GM23338 (cell line): Measurements from ENCODE around the gene ECM2. TPM values are rescaled to one million over a fixed set of nuclear protein-coding genes. Genes with fewer than 3 reads are reported as not detected.

Experiments
- ATAC-seq: fragments of 200-7000 bp; cut with Tn5 transposase; 3 replicates; pipeline ENCODE4 v1.9.1; 2020
- DNase-seq: peaks from one replicate; pipeline ENCODE4 v3.0.0-alpha.2; 2015; ENCODE audit warnings: low spot score
- H2AFZ ChIP-seq: fragments of 200-600 bp; sonication (generic); 2 replicates; pipeline ENCODE4 v1.8.0; 2016; ENCODE audit warnings: antibody characterized with exemption, mild to moderate bottlenecking, moderate library complexity
- H3F3A ChIP-seq: fragments of 200-600 bp; sonication (generic); replicated peaks from 2 replicates; pipeline ENCODE4 v1.8.0; 2017; ENCODE audit warnings: antibody characterized with exemption, mixed run types, low read depth
- H3K27ac ChIP-seq: fragments of 200-600 bp; sonication (generic); 2 replicates; pipeline ENCODE4 v1.6.1; 2016; ENCODE audit warnings: low read depth
- H3K27me3 ChIP-seq: fragments of 200-600 bp; sonication (generic); 2 replicates; pipeline ENCODE4 v1.8.0; 2016; ENCODE audit warnings: mild to moderate bottlenecking, mixed run types, moderate library complexity; ENCODE audit not compliant: insufficient read depth
- H3K36me3 ChIP-seq: fragments of 200-600 bp; sonication (generic); 2 replicates; pipeline ENCODE4 v1.8.0; 2016; ENCODE audit warnings: mild to moderate bottlenecking; ENCODE audit not compliant: insufficient read depth
- H3K4me1 ChIP-seq: fragments of 200-600 bp; sonication (generic); 2 replicates; pipeline ENCODE4 v1.8.0; 2016; ENCODE audit warnings: mild to moderate bottlenecking, moderate library complexity; ENCODE audit not compliant: insufficient read depth
- H3K4me2 ChIP-seq: fragments of 200-600 bp; sonication (generic); 2 replicates; pipeline ENCODE4 v1.7.1; 2017; ENCODE audit warnings: mixed run types
- H3K4me3 ChIP-seq: fragments of 200-600 bp; sonication (generic); 2 replicates; pipeline ENCODE4 v1.6.1; 2016; ENCODE audit warnings: mixed run types
- H3K79me2 ChIP-seq: fragments of 200-600 bp; sonication (generic); replicated peaks from 2 replicates; pipeline ENCODE4 v1.8.0; 2017; ENCODE audit warnings: mild to moderate bottlenecking; ENCODE audit not compliant: insufficient read depth
- H3K9me2 ChIP-seq: fragments of 200-600 bp; sonication (generic); 2 replicates; pipeline ENCODE4 v1.8.0; 2017; ENCODE audit not compliant: insufficient read depth
- H4K20me1 ChIP-seq: fragments of 200-600 bp; sonication (generic); replicated peaks from 2 replicates; pipeline ENCODE4 v1.8.0; 2017; ENCODE audit warnings: mild to moderate bottlenecking; ENCODE audit not compliant: insufficient read depth
- H3K27ac Mint-ChIP-seq: 2 replicates; pipeline ENCODE4 v1.8.0; 2020; ENCODE audit warnings: inconsistent platforms, mild to moderate bottlenecking, moderate library complexity, mixed read lengths
- H3K27me3 Mint-ChIP-seq: 3 replicates; pipeline ENCODE4 v1.8.0; 2022; ENCODE audit warnings: low read depth, mild to moderate bottlenecking, moderate library complexity, mixed read lengths, inconsistent platforms; ENCODE audit not compliant: insufficient read depth, poor library complexity
- H3K36me3 Mint-ChIP-seq: 3 replicates; pipeline ENCODE4 v1.8.0; 2021; ENCODE audit warnings: low read depth, mild to moderate bottlenecking, inconsistent platforms, moderate library complexity, mixed read lengths
- H3K4me1 Mint-ChIP-seq: 3 replicates; pipeline ENCODE4 v1.8.0; 2020; ENCODE audit warnings: mild to moderate bottlenecking, inconsistent platforms, mixed read lengths
- H3K4me3 Mint-ChIP-seq: 3 replicates; pipeline ENCODE4 v1.8.0; 2021; ENCODE audit warnings: moderate library complexity, mild to moderate bottlenecking, inconsistent platforms, mixed read lengths
- H3K9me3 Mint-ChIP-seq: 3 replicates; pipeline ENCODE4 v1.8.0; 2020; ENCODE audit warnings: moderate library complexity, mild to moderate bottlenecking, inconsistent platforms, mixed read lengths
- CREB1 ChIP-seq: fragments of 250-450 bp; sonication (Bioruptor Pico); IDR thresholded peaks from 2 replicates; pipeline ENCODE4 v1.5.0; 2020; ENCODE audit warnings: low read depth, mild to moderate bottlenecking, moderate library complexity
- EZH2 ChIP-seq: fragments of 200-600 bp; sonication (generic); IDR thresholded peaks from one replicate; pipeline ENCODE4 v1.8.0; 2017; ENCODE audit warnings: antibody characterized with exemption, mild to moderate bottlenecking, low read depth; ENCODE audit not compliant: unreplicated experiment
- EZH2phosphoT487 ChIP-seq: fragments of 200-600 bp; sonication (generic); IDR thresholded peaks from one replicate; pipeline ENCODE4 v1.8.1; 2018; ENCODE audit warnings: antibody characterized with exemption; ENCODE audit not compliant: unreplicated experiment
- JUNB ChIP-seq: IDR thresholded peaks from one replicate; pipeline ENCODE4 v1.6.1; 2016; ENCODE audit warnings: antibody characterized with exemption; ENCODE audit not compliant: unreplicated experiment
- NANOG ChIP-seq: IDR thresholded peaks from 2 replicates; pipeline ENCODE4 v1.6.1; 2016; ENCODE audit warnings: antibody characterized with exemption, borderline replicate concordance
- POLR2AphosphoS5 ChIP-seq: IDR thresholded peaks from 2 replicates; pipeline ENCODE4 v1.6.1; 2016; ENCODE audit warnings: antibody characterized with exemption, low read depth
- STAT1 ChIP-seq: IDR thresholded peaks from one replicate; pipeline ENCODE4 v1.6.1; 2016; ENCODE audit warnings: antibody characterized with exemption; ENCODE audit not compliant: unreplicated experiment
- ZNF114 ChIP-seq: fragments of 250-450 bp; sonication (Bioruptor Pico); IDR thresholded peaks from 2 replicates; pipeline ENCODE4 v1.5.0; 2020; ENCODE audit warnings: mild to moderate bottlenecking, moderate library complexity
- ZNF331 ChIP-seq: fragments of 250-450 bp; sonication (Bioruptor Pico); IDR thresholded peaks from 2 replicates; pipeline ENCODE4 v1.5.0; 2020; ENCODE audit warnings: low read depth, mild to moderate bottlenecking, moderate library complexity
- polyA plus RNA-seq: library from polyadenylated mRNA; unstranded; fragments of >200 nt; fragmentation: Nextera tagmentation; extraction: Ambion mirVana; gene quantifications from 2 replicates; pipeline ENCODE4 v1.2.1, GENCODE V29; 2016
- total RNA-seq: library from RNA; depleted of rRNA; stranded (reverse); fragments of >200 nt; shearing (Covaris generic); gene quantifications from 2 replicates; pipeline ENCODE4 v1.2.3, GENCODE V29; 2014
- TF ChIP-seq, protein P1 (sequence below): IDR thresholded peaks from one replicate; pipeline ENCODE4 v1.6.1; 2018; ENCODE audit warnings: antibody characterized with exemption; ENCODE audit not compliant: unreplicated experiment
- TF ChIP-seq, protein P2 (sequence below): fragments of 250-450 bp; sonication (Bioruptor Pico); IDR thresholded peaks from 2 replicates; pipeline ENCODE4 v1.5.0; 2020; ENCODE audit warnings: mild to moderate bottlenecking, moderate library complexity
- TF ChIP-seq, protein P3 (sequence below), 2 experiments: fragments of 200-600 bp in 1 of 2; sonication (generic) in 1 of 2; conservative IDR thresholded peaks; 2 replicates each; pipeline versions ENCODE4 v1.5.1 to v1.6.1; 2016 to 2017; ENCODE audit warnings: antibody characterized with exemption in 2 of 2, low read depth in 2 of 2, mild to moderate bottlenecking in 2 of 2, moderate library complexity in 1 of 2
- TF ChIP-seq, protein P4 (sequence below): IDR thresholded peaks from 2 replicates; pipeline ENCODE4 v1.6.1; 2016; ENCODE audit warnings: antibody characterized with exemption

Gene ECM2
- total and polyA plus RNA-seq, 2 experiments from 2014 or later = 0.79 TPM; not detected in 1

DNA sequence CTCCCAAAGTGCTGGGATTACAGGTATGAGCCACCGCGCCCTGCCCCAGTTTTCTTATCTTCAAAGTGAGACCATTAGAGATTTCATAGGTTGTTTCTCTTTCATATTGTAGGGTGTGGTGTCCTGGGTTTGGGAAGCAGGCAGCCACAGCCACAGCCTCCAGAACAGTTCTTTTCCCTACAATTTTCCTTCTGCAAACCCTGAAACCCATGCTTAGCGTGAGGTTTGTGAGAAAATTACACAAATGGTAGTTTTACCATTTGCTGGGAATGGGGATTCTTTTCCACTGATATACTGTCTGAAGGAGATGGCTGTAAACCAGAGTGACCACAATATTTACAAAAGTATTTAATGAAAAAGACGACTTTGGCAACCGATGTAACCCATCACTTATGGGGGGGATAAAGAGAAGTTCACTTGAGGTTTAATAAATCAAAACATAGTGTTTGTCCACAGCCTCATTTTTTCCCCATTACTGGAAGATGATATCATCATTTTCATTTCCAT lies 26.7 kb upstream of the ECM2 start:
- H3K9me3 Mint-ChIP-seq = no peaks in the 10 kb centered on the region
- Histone ChIP-seq H4K20me1 (no peaks in the 10 kb centered on the region), H3K36me3 (no peaks in the 10 kb centered on the region), H3K4me2 (no peak overlapping the region), H3K4me1 (peaks cover 6% of the 10 kb centered on the region; the same call in 1 of the 2 replicates), H3K4me3 (no peak overlapping the region), H3F3A (no peaks in the 10 kb centered on the region), H3K27me3 (no peaks in the 10 kb centered on the region), H3K9me2 (peaks cover 6% of the 10 kb centered on the region; the same call in 1 of the 2 replicates), H3K79me2 (no peaks in the 10 kb centered on the region), H3K27ac (no peak overlapping the region), H2AFZ (no peak overlapping the region)
- H3K27ac Mint-ChIP-seq = no peak overlapping the region
- peaks cover 21% of the 10 kb centered on the region for H3K4me1 Mint-ChIP-seq
- DNase-seq = no peak
- peaks cover 5% of the 10 kb centered on the region for H3K27me3 Mint-ChIP-seq
- no peak for ATAC-seq
- H3K36me3 Mint-ChIP-seq = no peaks in the 10 kb centered on the region
- no peak for TF ChIP-seq NANOG
- TF ChIP-seq ZNF331 = no peak
- TF ChIP-seq ZNF114 (CRISPR knock-in tag) = no peak
- TF ChIP-seq EZH2phosphoT487 = no peak
- TF ChIP-seq, protein P1, sequence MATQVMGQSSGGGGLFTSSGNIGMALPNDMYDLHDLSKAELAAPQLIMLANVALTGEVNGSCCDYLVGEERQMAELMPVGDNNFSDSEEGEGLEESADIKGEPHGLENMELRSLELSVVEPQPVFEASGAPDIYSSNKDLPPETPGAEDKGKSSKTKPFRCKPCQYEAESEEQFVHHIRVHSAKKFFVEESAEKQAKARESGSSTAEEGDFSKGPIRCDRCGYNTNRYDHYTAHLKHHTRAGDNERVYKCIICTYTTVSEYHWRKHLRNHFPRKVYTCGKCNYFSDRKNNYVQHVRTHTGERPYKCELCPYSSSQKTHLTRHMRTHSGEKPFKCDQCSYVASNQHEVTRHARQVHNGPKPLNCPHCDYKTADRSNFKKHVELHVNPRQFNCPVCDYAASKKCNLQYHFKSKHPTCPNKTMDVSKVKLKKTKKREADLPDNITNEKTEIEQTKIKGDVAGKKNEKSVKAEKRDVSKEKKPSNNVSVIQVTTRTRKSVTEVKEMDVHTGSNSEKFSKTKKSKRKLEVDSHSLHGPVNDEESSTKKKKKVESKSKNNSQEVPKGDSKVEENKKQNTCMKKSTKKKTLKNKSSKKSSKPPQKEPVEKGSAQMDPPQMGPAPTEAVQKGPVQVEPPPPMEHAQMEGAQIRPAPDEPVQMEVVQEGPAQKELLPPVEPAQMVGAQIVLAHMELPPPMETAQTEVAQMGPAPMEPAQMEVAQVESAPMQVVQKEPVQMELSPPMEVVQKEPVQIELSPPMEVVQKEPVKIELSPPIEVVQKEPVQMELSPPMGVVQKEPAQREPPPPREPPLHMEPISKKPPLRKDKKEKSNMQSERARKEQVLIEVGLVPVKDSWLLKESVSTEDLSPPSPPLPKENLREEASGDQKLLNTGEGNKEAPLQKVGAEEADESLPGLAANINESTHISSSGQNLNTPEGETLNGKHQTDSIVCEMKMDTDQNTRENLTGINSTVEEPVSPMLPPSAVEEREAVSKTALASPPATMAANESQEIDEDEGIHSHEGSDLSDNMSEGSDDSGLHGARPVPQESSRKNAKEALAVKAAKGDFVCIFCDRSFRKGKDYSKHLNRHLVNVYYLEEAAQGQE = no peak
- no peak for TF ChIP-seq JUNB
- TF ChIP-seq STAT1 = no peak
- TF ChIP-seq EZH2 = no peak
- TF ChIP-seq, protein P2, sequence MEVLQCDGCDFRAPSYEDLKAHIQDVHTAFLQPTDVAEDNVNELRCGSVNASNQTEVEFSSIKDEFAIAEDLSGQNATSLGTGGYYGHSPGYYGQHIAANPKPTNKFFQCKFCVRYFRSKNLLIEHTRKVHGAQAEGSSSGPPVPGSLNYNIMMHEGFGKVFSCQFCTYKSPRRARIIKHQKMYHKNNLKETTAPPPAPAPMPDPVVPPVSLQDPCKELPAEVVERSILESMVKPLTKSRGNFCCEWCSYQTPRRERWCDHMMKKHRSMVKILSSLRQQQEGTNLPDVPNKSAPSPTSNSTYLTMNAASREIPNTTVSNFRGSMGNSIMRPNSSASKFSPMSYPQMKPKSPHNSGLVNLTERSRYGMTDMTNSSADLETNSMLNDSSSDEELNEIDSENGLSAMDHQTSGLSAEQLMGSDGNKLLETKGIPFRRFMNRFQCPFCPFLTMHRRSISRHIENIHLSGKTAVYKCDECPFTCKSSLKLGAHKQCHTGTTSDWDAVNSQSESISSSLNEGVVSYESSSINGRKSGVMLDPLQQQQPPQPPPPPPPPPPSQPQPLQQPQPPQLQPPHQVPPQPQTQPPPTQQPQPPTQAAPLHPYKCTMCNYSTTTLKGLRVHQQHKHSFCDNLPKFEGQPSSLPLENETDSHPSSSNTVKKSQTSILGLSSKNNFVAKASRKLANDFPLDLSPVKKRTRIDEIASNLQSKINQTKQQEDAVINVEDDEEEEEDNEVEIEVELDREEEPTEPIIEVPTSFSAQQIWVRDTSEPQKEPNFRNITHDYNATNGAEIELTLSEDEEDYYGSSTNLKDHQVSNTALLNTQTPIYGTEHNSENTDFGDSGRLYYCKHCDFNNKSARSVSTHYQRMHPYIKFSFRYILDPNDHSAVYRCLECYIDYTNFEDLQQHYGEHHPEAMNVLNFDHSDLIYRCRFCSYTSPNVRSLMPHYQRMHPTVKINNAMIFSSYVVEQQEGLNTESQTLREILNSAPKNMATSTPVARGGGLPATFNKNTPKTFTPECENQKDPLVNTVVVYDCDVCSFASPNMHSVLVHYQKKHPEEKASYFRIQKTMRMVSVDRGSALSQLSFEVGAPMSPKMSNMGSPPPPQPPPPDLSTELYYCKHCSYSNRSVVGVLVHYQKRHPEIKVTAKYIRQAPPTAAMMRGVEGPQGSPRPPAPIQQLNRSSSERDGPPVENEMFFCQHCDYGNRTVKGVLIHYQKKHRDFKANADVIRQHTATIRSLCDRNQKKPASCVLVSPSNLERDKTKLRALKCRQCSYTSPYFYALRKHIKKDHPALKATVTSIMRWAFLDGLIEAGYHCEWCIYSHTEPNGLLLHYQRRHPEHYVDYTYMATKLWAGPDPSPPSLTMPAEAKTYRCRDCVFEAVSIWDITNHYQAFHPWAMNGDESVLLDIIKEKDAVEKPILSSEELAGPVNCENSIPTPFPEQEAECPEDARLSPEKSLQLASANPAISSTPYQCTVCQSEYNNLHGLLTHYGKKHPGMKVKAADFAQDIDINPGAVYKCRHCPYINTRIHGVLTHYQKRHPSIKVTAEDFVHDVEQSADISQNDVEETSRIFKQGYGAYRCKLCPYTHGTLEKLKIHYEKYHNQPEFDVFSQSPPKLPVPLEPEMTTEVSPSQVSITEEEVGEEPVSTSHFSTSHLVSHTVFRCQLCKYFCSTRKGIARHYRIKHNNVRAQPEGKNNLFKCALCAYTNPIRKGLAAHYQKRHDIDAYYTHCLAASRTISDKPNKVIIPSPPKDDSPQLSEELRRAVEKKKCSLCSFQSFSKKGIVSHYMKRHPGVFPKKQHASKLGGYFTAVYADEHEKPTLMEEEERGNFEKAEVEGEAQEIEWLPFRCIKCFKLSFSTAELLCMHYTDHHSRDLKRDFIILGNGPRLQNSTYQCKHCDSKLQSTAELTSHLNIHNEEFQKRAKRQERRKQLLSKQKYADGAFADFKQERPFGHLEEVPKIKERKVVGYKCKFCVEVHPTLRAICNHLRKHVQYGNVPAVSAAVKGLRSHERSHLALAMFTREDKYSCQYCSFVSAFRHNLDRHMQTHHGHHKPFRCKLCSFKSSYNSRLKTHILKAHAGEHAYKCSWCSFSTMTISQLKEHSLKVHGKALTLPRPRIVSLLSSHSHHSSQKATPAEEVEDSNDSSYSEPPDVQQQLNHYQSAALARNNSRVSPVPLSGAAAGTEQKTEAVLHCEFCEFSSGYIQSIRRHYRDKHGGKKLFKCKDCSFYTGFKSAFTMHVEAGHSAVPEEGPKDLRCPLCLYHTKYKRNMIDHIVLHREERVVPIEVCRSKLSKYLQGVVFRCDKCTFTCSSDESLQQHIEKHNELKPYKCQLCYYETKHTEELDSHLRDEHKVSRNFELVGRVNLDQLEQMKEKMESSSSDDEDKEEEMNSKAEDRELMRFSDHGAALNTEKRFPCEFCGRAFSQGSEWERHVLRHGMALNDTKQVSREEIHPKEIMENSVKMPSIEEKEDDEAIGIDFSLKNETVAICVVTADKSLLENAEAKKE (CRISPR knock-in tag) = no peak
- TF ChIP-seq, protein P3, sequence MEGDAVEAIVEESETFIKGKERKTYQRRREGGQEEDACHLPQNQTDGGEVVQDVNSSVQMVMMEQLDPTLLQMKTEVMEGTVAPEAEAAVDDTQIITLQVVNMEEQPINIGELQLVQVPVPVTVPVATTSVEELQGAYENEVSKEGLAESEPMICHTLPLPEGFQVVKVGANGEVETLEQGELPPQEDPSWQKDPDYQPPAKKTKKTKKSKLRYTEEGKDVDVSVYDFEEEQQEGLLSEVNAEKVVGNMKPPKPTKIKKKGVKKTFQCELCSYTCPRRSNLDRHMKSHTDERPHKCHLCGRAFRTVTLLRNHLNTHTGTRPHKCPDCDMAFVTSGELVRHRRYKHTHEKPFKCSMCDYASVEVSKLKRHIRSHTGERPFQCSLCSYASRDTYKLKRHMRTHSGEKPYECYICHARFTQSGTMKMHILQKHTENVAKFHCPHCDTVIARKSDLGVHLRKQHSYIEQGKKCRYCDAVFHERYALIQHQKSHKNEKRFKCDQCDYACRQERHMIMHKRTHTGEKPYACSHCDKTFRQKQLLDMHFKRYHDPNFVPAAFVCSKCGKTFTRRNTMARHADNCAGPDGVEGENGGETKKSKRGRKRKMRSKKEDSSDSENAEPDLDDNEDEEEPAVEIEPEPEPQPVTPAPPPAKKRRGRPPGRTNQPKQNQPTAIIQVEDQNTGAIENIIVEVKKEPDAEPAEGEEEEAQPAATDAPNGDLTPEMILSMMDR (conservative IDR thresholded peaks at IDR 0.05; ENCODE audit: low read depth in 2 of 2) = no peak
- TF ChIP-seq, protein P4, sequence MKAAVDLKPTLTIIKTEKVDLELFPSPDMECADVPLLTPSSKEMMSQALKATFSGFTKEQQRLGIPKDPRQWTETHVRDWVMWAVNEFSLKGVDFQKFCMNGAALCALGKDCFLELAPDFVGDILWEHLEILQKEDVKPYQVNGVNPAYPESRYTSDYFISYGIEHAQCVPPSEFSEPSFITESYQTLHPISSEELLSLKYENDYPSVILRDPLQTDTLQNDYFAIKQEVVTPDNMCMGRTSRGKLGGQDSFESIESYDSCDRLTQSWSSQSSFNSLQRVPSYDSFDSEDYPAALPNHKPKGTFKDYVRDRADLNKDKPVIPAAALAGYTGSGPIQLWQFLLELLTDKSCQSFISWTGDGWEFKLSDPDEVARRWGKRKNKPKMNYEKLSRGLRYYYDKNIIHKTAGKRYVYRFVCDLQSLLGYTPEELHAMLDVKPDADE = no peak
- no peak for TF ChIP-seq POLR2AphosphoS5
- no peak for TF ChIP-seq CREB1 (CRISPR knock-in tag)
- no peak overlapping the region for H3K4me3 Mint-ChIP-seq
